GM23338 (cell line): ENCODE data around the gene NAT8L. TPM values are rescaled to one million over a fixed set of nuclear protein-coding genes. Genes with fewer than 3 reads are reported as not detected.

Experiments
- ATAC-seq: fragments of 200-7000 bp; cut with Tn5 transposase; 3 replicates; pipeline ENCODE4 v1.9.1; 2020
- DNase-seq: peaks from one replicate; pipeline ENCODE4 v3.0.0-alpha.2; 2015; ENCODE audit warnings: low spot score
- H2AFZ ChIP-seq: fragments of 200-600 bp; sonication (generic); 2 replicates; pipeline ENCODE4 v1.8.0; 2016; ENCODE audit warnings: antibody characterized with exemption, mild to moderate bottlenecking, moderate library complexity
- H3F3A ChIP-seq: fragments of 200-600 bp; sonication (generic); replicated peaks from 2 replicates; pipeline ENCODE4 v1.8.0; 2017; ENCODE audit warnings: antibody characterized with exemption, mixed run types, low read depth
- H3K27ac ChIP-seq: fragments of 200-600 bp; sonication (generic); 2 replicates; pipeline ENCODE4 v1.6.1; 2016; ENCODE audit warnings: low read depth
- H3K27me3 ChIP-seq: fragments of 200-600 bp; sonication (generic); 2 replicates; pipeline ENCODE4 v1.8.0; 2016; ENCODE audit warnings: mild to moderate bottlenecking, mixed run types, moderate library complexity; ENCODE audit not compliant: insufficient read depth
- H3K36me3 ChIP-seq: fragments of 200-600 bp; sonication (generic); 2 replicates; pipeline ENCODE4 v1.8.0; 2016; ENCODE audit warnings: mild to moderate bottlenecking; ENCODE audit not compliant: insufficient read depth
- H3K4me1 ChIP-seq: fragments of 200-600 bp; sonication (generic); 2 replicates; pipeline ENCODE4 v1.8.0; 2016; ENCODE audit warnings: mild to moderate bottlenecking, moderate library complexity; ENCODE audit not compliant: insufficient read depth
- H3K4me2 ChIP-seq: fragments of 200-600 bp; sonication (generic); 2 replicates; pipeline ENCODE4 v1.7.1; 2017; ENCODE audit warnings: mixed run types
- H3K4me3 ChIP-seq: fragments of 200-600 bp; sonication (generic); 2 replicates; pipeline ENCODE4 v1.6.1; 2016; ENCODE audit warnings: mixed run types
- H3K79me2 ChIP-seq: fragments of 200-600 bp; sonication (generic); replicated peaks from 2 replicates; pipeline ENCODE4 v1.8.0; 2017; ENCODE audit warnings: mild to moderate bottlenecking; ENCODE audit not compliant: insufficient read depth
- H3K9me2 ChIP-seq: fragments of 200-600 bp; sonication (generic); 2 replicates; pipeline ENCODE4 v1.8.0; 2017; ENCODE audit not compliant: insufficient read depth
- H4K20me1 ChIP-seq: fragments of 200-600 bp; sonication (generic); replicated peaks from 2 replicates; pipeline ENCODE4 v1.8.0; 2017; ENCODE audit warnings: mild to moderate bottlenecking; ENCODE audit not compliant: insufficient read depth
- H3K27ac Mint-ChIP-seq: 2 replicates; pipeline ENCODE4 v1.8.0; 2020; ENCODE audit warnings: inconsistent platforms, mild to moderate bottlenecking, moderate library complexity, mixed read lengths
- H3K27me3 Mint-ChIP-seq: 3 replicates; pipeline ENCODE4 v1.8.0; 2022; ENCODE audit warnings: low read depth, mild to moderate bottlenecking, moderate library complexity, mixed read lengths, inconsistent platforms; ENCODE audit not compliant: insufficient read depth, poor library complexity
- H3K36me3 Mint-ChIP-seq: 3 replicates; pipeline ENCODE4 v1.8.0; 2021; ENCODE audit warnings: low read depth, mild to moderate bottlenecking, inconsistent platforms, moderate library complexity, mixed read lengths
- H3K4me1 Mint-ChIP-seq: 3 replicates; pipeline ENCODE4 v1.8.0; 2020; ENCODE audit warnings: mild to moderate bottlenecking, inconsistent platforms, mixed read lengths
- H3K4me3 Mint-ChIP-seq: 3 replicates; pipeline ENCODE4 v1.8.0; 2021; ENCODE audit warnings: moderate library complexity, mild to moderate bottlenecking, inconsistent platforms, mixed read lengths
- H3K9me3 Mint-ChIP-seq: 3 replicates; pipeline ENCODE4 v1.8.0; 2020; ENCODE audit warnings: moderate library complexity, mild to moderate bottlenecking, inconsistent platforms, mixed read lengths
- CREB1 ChIP-seq: fragments of 250-450 bp; sonication (Bioruptor Pico); IDR thresholded peaks from 2 replicates; pipeline ENCODE4 v1.5.0; 2020; ENCODE audit warnings: low read depth, mild to moderate bottlenecking, moderate library complexity
- CTCF ChIP-seq, 2 experiments: fragments of 200-600 bp in 1 of 2; sonication (generic) in 1 of 2; conservative IDR thresholded peaks; 2 replicates each; pipeline versions ENCODE4 v1.5.1 to v1.6.1; 2016 to 2017; ENCODE audit warnings: antibody characterized with exemption in 2 of 2, low read depth in 2 of 2, mild to moderate bottlenecking in 2 of 2, moderate library complexity in 1 of 2
- ETS1 ChIP-seq: IDR thresholded peaks from 2 replicates; pipeline ENCODE4 v1.6.1; 2016; ENCODE audit warnings: antibody characterized with exemption
- EZH2 ChIP-seq: fragments of 200-600 bp; sonication (generic); IDR thresholded peaks from one replicate; pipeline ENCODE4 v1.8.0; 2017; ENCODE audit warnings: antibody characterized with exemption, mild to moderate bottlenecking, low read depth; ENCODE audit not compliant: unreplicated experiment
- EZH2phosphoT487 ChIP-seq: fragments of 200-600 bp; sonication (generic); IDR thresholded peaks from one replicate; pipeline ENCODE4 v1.8.1; 2018; ENCODE audit warnings: antibody characterized with exemption; ENCODE audit not compliant: unreplicated experiment
- JUNB ChIP-seq: IDR thresholded peaks from one replicate; pipeline ENCODE4 v1.6.1; 2016; ENCODE audit warnings: antibody characterized with exemption; ENCODE audit not compliant: unreplicated experiment
- NANOG ChIP-seq: IDR thresholded peaks from 2 replicates; pipeline ENCODE4 v1.6.1; 2016; ENCODE audit warnings: antibody characterized with exemption, borderline replicate concordance
- POLR2AphosphoS5 ChIP-seq: IDR thresholded peaks from 2 replicates; pipeline ENCODE4 v1.6.1; 2016; ENCODE audit warnings: antibody characterized with exemption, low read depth
- REST ChIP-seq: IDR thresholded peaks from one replicate; pipeline ENCODE4 v1.6.1; 2018; ENCODE audit warnings: antibody characterized with exemption; ENCODE audit not compliant: unreplicated experiment
- STAT1 ChIP-seq: IDR thresholded peaks from one replicate; pipeline ENCODE4 v1.6.1; 2016; ENCODE audit warnings: antibody characterized with exemption; ENCODE audit not compliant: unreplicated experiment
- ZNF114 ChIP-seq: fragments of 250-450 bp; sonication (Bioruptor Pico); IDR thresholded peaks from 2 replicates; pipeline ENCODE4 v1.5.0; 2020; ENCODE audit warnings: mild to moderate bottlenecking, moderate library complexity
- ZNF331 ChIP-seq: fragments of 250-450 bp; sonication (Bioruptor Pico); IDR thresholded peaks from 2 replicates; pipeline ENCODE4 v1.5.0; 2020; ENCODE audit warnings: low read depth, mild to moderate bottlenecking, moderate library complexity
- ZNF462 ChIP-seq: fragments of 250-450 bp; sonication (Bioruptor Pico); IDR thresholded peaks from 2 replicates; pipeline ENCODE4 v1.5.0; 2020; ENCODE audit warnings: mild to moderate bottlenecking, moderate library complexity
- polyA plus RNA-seq: library from polyadenylated mRNA; unstranded; fragments of >200 nt; fragmentation: Nextera tagmentation; extraction: Ambion mirVana; gene quantifications from 2 replicates; pipeline ENCODE4 v1.2.1, GENCODE V29; 2016
- total RNA-seq: library from RNA; depleted of rRNA; stranded (reverse); fragments of >200 nt; shearing (Covaris generic); gene quantifications from 2 replicates; pipeline ENCODE4 v1.2.3, GENCODE V29; 2014

The NAT8L gene
- total and polyA plus RNA-seq, 2 experiments from 2014 or later = 1.6 to 9.7 TPM

GRCh38 chr4:2103843-2104547 is 44.9 kb downstream of the NAT8L start:
- H3K4me1 Mint-ChIP-seq = no peaks in the 10 kb centered on the region

More at GRCh38 chr4:2103843-2104547, 44.9 kb downstream of the NAT8L start:
- H3K36me3 Mint-ChIP-seq = no peaks in the 10 kb centered on the region
- H3K27me3 Mint-ChIP-seq = peaks cover 6% of the 10 kb centered on the region
- Histone ChIP-seq H3K27ac (no peak overlapping the region), H2AFZ (no peak overlapping the region), H3F3A (no peaks in the 10 kb centered on the region), H4K20me1 (no peaks in the 10 kb centered on the region), H3K4me2 (no peak overlapping the region), H3K36me3 (no peaks in the 10 kb centered on the region), H3K79me2 (no peaks in the 10 kb centered on the region), H3K27me3 (no peaks in the 10 kb centered on the region), H3K9me2 (no peaks in the 10 kb centered on the region), H3K4me3 (no peak overlapping the region), H3K4me1 (no peaks in the 10 kb centered on the region)
- TF ChIP-seq JUNB (no peak), ZNF462 (CRISPR knock-in tag) (no peak), EZH2phosphoT487 (no peak), ZNF331 (no peak), POLR2AphosphoS5 (no peak), STAT1 (no peak), CREB1 (no peak), CTCF (conservative IDR thresholded peaks at IDR 0.05; ENCODE audit: low read depth in 2 of 2) (no peak), EZH2 (no peak), ZNF114 (CRISPR knock-in tag) (no peak), ETS1 (no peak), NANOG (no peak), REST (no peak)
- DNase-seq (no peak), ATAC-seq (no peak)
- H3K27ac Mint-ChIP-seq = no peak overlapping the region
- H3K4me3 Mint-ChIP-seq = no peak overlapping the region
- peaks cover 3% of the 10 kb centered on the region; the same call in 1 of the 3 replicates for H3K9me3 Mint-ChIP-seq
